Hepatocyte (in vitro differentiated cells): ENCODE results near the gene GMDS.

Source experiments
- EZH2 ChIP-seq: fragments of 200-600 bp; sonication (generic); IDR thresholded peaks from 2 replicates; pipeline ENCODE4 v1.6.1; 2016; ENCODE audit warnings: antibody characterized with exemption, mild to moderate bottlenecking, borderline replicate concordance
- TF ChIP-seq, protein P1 (sequence below): fragments of 200-600 bp; sonication (generic); IDR thresholded peaks from 2 replicates; pipeline ENCODE4 v1.5.1; 2016; ENCODE audit warnings: antibody characterized with exemption, mild to moderate bottlenecking; ENCODE audit not compliant: poor library complexity

DNA sequence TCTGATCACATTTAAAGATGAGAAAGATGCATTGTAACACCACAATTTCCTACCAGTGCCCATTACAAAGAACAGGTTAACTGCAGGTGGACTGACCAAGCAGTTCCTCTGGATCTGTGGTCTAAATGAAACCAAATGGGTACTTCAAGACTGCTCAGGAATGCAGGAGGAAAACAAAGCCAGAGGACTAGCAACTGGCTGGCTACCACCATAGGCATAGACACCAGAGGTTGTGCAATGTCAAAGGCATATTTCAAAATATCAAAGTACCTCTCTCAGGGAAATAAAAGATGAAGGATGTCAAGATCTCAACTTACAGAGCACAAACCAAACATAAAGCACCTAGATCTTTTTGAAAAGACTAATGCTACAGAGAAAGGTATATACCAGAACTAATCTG, 65.5 kb downstream of the GMDS start:
- TF ChIP-seq, protein P1, sequence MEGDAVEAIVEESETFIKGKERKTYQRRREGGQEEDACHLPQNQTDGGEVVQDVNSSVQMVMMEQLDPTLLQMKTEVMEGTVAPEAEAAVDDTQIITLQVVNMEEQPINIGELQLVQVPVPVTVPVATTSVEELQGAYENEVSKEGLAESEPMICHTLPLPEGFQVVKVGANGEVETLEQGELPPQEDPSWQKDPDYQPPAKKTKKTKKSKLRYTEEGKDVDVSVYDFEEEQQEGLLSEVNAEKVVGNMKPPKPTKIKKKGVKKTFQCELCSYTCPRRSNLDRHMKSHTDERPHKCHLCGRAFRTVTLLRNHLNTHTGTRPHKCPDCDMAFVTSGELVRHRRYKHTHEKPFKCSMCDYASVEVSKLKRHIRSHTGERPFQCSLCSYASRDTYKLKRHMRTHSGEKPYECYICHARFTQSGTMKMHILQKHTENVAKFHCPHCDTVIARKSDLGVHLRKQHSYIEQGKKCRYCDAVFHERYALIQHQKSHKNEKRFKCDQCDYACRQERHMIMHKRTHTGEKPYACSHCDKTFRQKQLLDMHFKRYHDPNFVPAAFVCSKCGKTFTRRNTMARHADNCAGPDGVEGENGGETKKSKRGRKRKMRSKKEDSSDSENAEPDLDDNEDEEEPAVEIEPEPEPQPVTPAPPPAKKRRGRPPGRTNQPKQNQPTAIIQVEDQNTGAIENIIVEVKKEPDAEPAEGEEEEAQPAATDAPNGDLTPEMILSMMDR = no peak
- no peak for TF ChIP-seq EZH2
